Stimulated activated CD8-positive, alpha-beta memory T cell treated with anti-CD3 and anti-CD28 coated beads, Interleukin-12 subunit alpha, Interleukin-12 subunit beta, amount 100 ng/mL, for 24 hours (primary cell): ENCODE results near the gene OR1E1.
"Not testable (repeated sequence)": the region's sequence is repeated elsewhere in the genome, so short reads cannot be mapped to it uniquely, and the experiment has no call there.

ENCODE experiments used
- DNase-seq: peaks from one replicate; pipeline ENCODE4 v3.0.0-alpha.2; 2020; ENCODE audit errors: extremely low read depth

Gene OR1E1, protein sequence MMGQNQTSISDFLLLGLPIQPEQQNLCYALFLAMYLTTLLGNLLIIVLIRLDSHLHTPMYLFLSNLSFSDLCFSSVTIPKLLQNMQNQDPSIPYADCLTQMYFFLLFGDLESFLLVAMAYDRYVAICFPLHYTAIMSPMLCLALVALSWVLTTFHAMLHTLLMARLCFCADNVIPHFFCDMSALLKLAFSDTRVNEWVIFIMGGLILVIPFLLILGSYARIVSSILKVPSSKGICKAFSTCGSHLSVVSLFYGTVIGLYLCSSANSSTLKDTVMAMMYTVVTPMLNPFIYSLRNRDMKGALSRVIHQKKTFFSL

GRCh38 chr17:3398310-3398709, at the start of gene OR1E1:
OR1E1 (minus strand) TSS chr17:3398410; CDS start chr17:3398410, 0 bp downstream.
- DNase-seq, result no peak

DNA sequence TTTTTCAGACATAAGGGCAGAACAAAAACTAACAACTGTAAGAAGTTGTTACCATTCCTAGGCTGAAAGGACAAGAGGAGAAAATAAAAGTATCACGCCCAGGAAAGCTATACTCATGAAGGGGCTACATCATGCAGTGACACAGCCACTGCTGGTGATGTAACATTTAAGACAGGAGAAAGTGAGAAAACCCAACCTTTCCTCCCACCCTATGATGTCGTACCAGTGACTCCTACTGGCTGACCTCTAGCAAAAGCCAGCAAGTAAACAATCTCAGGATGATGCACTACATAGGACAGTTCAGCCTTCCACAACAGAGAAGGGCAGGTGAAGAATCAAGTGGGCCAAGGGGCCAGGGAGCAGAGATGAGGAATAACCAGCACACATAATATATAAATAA, 49.4 kb upstream of the OR1E1 start:
- DNase-seq, result no peak

- DNase-seq, result no peak
Measured at GRCh38 chr17:3440451-3440850, 42.2 kb upstream of the OR1E1 start.

GRCh38 chr17:3438368-3438767, 40.2 kb upstream of the OR1E1 start:
- no peak for DNase-seq

GRCh38 chr17:3433741-3434140, 35.5 kb upstream of the OR1E1 start, which contains the start of gene OR1E2:
OR1E2 (minus strand) TSS chr17:3433841; CDS start chr17:3433841, 0 bp downstream.
- DNase-seq, result no peak

DNA sequence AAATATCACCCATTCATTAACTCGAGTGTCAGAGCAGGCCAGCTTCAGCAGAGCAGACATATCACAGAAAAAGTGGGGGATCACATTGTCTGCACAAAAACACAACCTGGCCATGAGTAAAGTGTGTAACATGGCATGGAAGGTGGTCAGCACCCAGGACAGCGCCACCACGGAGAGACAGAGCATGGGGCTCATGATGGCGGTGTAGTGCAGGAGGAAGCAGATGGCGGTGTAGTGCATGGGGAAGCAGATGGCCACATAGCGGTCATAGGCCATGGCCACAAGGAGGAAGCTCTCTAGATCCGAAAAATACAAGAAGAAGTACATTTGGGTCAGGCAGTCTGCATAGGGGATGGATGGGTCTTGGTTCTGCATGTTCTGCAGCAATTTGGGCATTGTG, 35.0 kb upstream of the OR1E1 start:
- not testable (repeated sequence) for DNase-seq

DNA sequence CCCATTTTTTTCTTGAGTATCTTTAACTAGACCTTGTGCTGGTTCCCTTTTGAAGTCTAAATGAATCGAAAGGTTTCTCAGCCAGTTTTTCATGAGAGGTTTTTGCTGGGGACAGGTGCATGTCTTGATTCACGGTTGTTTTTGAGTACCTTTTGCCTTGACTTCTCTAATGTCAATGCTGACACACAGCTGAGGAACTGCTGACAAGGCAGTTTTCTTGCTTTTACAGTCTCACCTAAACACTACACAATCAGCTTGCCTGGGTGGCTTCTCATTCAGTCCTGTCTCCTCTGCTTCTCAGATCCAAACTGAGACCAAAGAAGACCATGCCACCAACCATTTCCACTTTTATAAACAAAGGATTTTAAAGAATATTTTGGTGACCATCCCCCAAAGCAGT, 20.0 kb upstream of the OR1E1 start:
- DNase-seq, result no peak

- no peak for DNase-seq
Measured at GRCh38 chr17:3415610-3416009, 17.4 kb upstream of the OR1E1 start.

GRCh38 chr17:3412216-3412615, 14.0 kb upstream of the OR1E1 start:
- DNase-seq, result not testable (repeated sequence)

DNA sequence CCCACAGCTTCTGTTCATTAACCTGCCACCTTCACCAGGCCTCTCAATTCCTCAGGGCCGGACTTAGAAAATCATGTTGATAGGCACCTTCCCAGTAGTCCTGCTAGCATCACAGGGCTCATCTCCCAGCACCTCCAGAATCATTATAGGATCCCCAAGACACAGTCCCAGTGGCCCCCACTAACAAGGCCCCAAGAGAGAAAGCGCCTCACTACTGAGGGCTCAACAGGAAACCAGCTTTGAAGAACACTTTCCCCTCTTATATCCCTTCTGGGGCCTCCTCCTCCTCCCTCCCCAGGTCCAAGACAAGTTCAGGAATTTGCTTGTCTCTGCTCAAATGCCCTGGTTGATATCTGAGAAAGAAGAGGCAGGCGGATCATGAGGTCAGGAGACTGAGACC, 12.9 kb upstream of the OR1E1 start, which contains the start of gene OR3A3:
TSS of gene OR3A3 (plus strand) at position 301 of the 400 bp plus-strand sequence.
- no peak for DNase-seq

DNA sequence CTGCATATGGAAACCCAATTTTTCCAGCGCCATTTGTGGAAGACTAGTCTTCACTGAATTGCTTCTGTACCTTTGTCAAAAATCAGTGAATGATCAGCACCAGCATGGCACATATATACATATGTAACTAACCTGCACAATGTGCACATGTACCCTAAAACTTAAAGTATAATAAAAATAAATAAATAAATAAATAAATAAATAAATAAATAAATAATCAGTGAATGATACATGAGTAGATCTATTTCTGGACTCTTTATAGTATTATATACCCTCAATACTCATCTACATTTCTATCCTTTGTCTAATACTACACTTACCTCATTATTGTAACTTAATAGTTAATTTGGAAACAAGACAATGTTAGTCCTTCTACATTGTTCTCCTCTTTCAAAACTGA, 5.6 kb upstream of the OR1E1 start:
- not testable (repeated sequence) for DNase-seq

GRCh38 chr17:3401786-3402185, 3.6 kb upstream of the OR1E1 start:
- DNase-seq, result no peak

GRCh38 chr17:3400055-3400454, 1.8 kb upstream of the OR1E1 start:
- DNase-seq, result no peak

DNA sequence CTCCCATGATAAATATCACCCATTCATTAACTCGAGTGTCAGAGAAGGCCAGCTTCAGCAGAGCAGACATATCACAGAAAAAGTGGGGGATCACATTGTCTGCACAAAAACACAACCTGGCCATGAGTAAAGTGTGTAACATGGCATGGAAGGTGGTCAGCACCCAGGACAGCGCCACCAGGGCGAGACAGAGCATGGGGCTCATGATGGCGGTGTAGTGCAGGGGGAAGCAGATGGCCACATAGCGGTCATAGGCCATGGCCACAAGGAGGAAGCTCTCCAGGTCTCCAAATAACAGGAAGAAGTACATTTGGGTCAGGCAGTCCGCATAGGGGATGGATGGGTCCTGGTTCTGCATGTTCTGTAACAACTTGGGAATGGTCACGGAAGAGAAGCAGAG, 409 bp downstream of the OR1E1 start:
- not testable (repeated sequence) for DNase-seq

DNA sequence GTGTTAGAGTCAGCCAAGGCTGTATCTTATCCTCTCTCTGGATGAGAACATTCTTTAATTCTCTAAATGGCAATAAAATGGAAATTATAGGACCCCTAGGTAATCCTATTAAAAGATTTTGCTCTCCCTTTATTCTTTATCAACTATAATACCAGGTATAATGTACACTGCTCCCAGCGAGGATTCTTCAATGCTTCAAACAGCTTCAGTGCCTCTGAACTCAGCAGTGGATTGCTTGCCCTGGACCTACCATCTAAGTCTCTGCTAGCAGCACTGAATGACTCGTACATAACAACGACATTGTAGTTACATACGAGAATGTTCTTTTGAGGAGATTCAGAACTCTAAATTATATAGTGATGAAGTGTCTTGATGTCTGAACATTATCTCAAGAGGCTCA, 8.4 kb downstream of the OR1E1 start:
- DNase-seq, result no peak

DNA sequence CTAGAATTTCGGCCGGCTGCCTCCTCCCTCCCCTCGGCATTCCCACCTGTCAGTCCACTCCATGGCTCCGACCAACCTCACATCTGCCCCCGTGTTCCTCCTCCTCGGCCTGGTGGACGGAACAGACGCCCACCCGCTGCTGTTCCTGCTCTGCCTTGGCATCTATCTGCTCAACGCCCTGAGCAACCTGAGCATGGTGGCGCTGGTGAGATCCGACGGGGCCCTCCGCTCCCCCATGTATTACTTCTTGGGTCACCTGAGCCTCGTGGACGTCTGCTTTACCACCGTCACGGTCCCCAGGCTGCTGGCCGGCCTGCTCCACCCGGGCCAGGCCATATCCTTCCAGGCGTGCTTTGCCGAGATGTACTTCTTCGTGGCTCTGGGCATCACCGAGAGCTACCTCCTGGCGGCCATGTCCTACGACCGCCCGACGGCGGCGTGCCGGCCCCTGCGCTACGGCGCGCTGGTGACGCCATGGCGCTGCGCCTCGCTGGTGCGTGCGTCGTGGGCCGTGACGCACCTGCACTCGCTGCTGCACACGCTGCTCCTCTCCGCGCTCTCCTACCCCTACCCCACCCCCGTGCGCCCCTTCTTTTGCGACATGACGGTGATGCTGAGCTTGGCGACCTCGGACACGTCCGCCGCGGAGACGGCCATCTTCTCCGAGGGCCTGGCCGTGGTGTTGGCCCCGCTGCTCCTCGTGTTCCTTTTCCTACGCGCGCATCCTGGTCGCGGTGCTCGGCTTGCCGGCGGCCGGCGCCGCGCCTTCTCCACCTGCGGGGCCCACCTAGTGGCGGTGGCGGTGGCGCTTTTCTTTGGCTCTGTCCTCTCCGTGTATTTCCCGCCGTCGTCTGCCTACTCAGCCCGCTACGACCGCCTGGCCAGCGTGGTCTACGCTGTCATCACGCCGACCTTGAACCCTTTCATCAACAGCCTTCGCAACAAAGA, 12.1 kb downstream of the OR1E1 start, which contains the start of gene OR3A2:
TSS of gene OR3A2 (minus strand) at position 440 of the 948 bp plus-strand sequence.
- DNase-seq, result no peak

DNA sequence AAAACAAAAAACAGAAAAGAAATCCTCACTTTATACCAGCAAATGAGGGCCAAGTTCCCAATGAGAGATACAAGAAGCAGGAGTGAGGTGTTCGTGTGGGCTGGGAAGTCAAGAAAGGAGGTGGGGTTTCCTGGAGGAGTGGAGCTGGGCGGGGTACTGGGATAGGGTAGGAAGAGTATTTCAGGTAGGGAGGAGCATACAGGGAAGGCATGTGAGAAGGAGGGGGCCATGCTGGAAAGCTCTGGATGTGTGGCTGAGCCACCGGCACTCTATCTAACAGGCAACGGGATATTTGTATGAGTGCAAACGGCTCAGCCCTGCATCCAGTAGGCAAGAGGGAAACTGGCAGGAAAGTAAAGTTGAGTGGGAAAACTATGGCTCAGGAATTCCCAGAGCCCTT, 16.3 kb downstream of the OR1E1 start:
- DNase-seq, result no peak

- DNase-seq, result no peak
Measured at GRCh38 chr17:3378321-3378720, 19.9 kb downstream of the OR1E1 start.

DNA sequence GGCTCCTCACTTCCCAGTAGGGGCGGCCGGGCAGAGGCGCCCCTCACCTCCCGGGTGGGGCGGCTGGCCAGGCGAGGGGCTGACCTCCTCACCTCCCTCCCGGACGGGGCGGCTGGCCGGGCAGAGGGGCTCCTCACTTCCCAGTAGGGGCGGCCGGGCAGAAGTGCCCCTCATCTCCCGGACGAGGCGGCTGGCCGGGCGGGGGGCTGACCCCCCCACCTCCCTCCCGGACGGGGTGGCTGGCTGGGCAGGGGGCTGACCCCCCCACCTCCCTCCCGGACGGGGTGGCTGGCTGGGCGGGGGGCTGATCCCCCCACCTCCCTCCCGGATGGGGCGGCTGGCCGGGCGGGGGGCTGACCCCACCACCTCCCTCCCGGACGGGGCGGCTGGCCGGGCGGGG, 27.0 kb downstream of the OR1E1 start:
- DNase-seq, result not testable (repeated sequence)
